Common myeloid progenitor, CD34-positive (primary cell): ENCODE measurements around the gene PTPRM.

Experiments
- CTCF ChIA-PET: fragments of 350-600 bp; sonication (Branson Sonifier 250); formaldehyde crosslinking; loops from one replicate; lab custom pipeline; 2021; ENCODE audit warnings: antibody characterized with exemption; lab: Charles Lee
- POLR2A ChIA-PET: fragments of 350-600 bp; sonication (Branson Sonifier 250); formaldehyde crosslinking; loops from one replicate; lab custom pipeline; 2021; ENCODE audit warnings: antibody characterized with exemption; lab: Charles Lee
- DNase-seq, 3 donors: peaks; one replicate each; pipeline versions ENCODE4 v3.0.0 to v3.0.0-alpha.2; 2013
- H3K27ac ChIP-seq, 2 experiments: 1 replicate in 1 of 2; 2 replicates in 1 of 2; pipeline ENCODE4 v1.7.0; 2013; ENCODE audit warnings: inconsistent platforms in 2 of 2, low read length in 2 of 2, mild to moderate bottlenecking in 2 of 2, low read depth in 1 of 2, moderate library complexity in 1 of 2; ENCODE audit not compliant: severe bottlenecking in 2 of 2, insufficient read depth in 1 of 2, poor library complexity in 1 of 2
- H3K27me3 ChIP-seq, 5 experiments: replicated peaks in 2 of 5; 1 replicate in 3 of 5; 2 replicates in 2 of 5; pipeline versions ENCODE4 v1.6.1 to v1.7.0; 2013; ENCODE audit warnings: low read length in 4 of 5, mild to moderate bottlenecking in 2 of 5, moderate library complexity in 2 of 5, inconsistent platforms in 1 of 5; ENCODE audit not compliant: insufficient read depth in 5 of 5, control insufficient read depth in 4 of 5
- H3K36me3 ChIP-seq, 4 experiments: 1 replicate in 2 of 4; 2 replicates in 2 of 4; pipeline versions ENCODE4 v1.6.1 to v1.7.0; 2013; ENCODE audit warnings: low read length in 3 of 4, control low read depth in 1 of 4, mild to moderate bottlenecking in 1 of 4; ENCODE audit not compliant: control insufficient read depth in 4 of 4, insufficient read depth in 4 of 4
- H3K4me1 ChIP-seq, 4 experiments: 1 replicate in 3 of 4; 2 replicates in 1 of 4; pipeline versions ENCODE4 v1.6.1 to v1.7.1; 2013; ENCODE audit warnings: low read length in 3 of 4, mild to moderate bottlenecking in 3 of 4, control low read depth in 1 of 4, inconsistent platforms in 1 of 4, moderate library complexity in 1 of 4; ENCODE audit not compliant: control insufficient read depth in 4 of 4, insufficient read depth in 4 of 4; ENCODE audit errors: control extremely low read depth in 1 of 4
- H3K4me3 ChIP-seq, 7 experiments: 1 replicate in 4 of 7; 2 replicates in 3 of 7; pipeline versions ENCODE4 v1.5.1 to v1.7.0; 2013; ENCODE audit warnings: mild to moderate bottlenecking in 7 of 7, low read length in 6 of 7, moderate library complexity in 6 of 7, inconsistent platforms in 2 of 7, low read depth in 2 of 7, control low read depth in 1 of 7; ENCODE audit not compliant: insufficient read depth in 4 of 7, control insufficient read depth in 1 of 7; ENCODE audit errors: extremely low read depth in 1 of 7
- H3K9me3 ChIP-seq, 5 experiments: 1 replicate in 4 of 5; 2 replicates in 1 of 5; pipeline versions ENCODE4 v1.6.1 to v1.7.1; 2013; ENCODE audit warnings: low read length in 4 of 5, mild to moderate bottlenecking in 2 of 5, inconsistent platforms in 1 of 5, low read depth in 1 of 5, moderate library complexity in 1 of 5; ENCODE audit not compliant: control insufficient read depth in 4 of 5, insufficient read depth in 2 of 5; ENCODE audit errors: control extremely low read depth in 1 of 5
- WGBS: methylation state at CpG from one replicate; pipeline ENCODE4 v1.1.5; 2013; ENCODE audit not compliant: insufficient coverage; 5-methylcytosine and 5-hydroxymethylcytosine counted together

The PTPRM gene

DNA sequence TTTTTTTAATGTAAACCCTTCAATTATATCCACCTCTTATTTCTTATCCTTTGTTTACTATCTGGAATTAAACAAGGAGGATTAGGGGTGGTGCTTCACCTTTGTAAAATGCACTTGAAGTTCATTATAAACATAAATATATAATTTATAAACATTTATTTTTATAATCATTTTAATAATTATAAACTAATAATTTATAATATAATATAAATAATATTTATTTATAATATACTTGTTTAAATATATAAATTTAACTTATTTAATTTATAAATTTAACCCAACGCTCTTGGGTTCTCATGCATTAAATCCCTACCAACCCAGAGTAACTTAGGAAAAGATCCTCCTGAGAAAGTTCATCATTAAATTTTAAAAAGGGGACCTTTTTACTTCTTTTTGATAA, 452.5 kb downstream of the PTPRM start:
- Histone ChIP-seq H3K36me3 (no peaks in the 10 kb centered on the region), H3K4me3 (no peak overlapping the region), H3K27me3 (no peaks in the 10 kb centered on the region), H3K9me3 (no peaks in the 10 kb centered on the region), H3K4me1 (no peaks in the 10 kb centered on the region), H3K27ac (no peak overlapping the region)
- DNase-seq: no peak
- POLR2A ChIA-PET: no interaction called here
- WGBS: no CpG with 5 or more reads among the region's 1 CpG
- CTCF ChIA-PET: no interaction called here

DNA sequence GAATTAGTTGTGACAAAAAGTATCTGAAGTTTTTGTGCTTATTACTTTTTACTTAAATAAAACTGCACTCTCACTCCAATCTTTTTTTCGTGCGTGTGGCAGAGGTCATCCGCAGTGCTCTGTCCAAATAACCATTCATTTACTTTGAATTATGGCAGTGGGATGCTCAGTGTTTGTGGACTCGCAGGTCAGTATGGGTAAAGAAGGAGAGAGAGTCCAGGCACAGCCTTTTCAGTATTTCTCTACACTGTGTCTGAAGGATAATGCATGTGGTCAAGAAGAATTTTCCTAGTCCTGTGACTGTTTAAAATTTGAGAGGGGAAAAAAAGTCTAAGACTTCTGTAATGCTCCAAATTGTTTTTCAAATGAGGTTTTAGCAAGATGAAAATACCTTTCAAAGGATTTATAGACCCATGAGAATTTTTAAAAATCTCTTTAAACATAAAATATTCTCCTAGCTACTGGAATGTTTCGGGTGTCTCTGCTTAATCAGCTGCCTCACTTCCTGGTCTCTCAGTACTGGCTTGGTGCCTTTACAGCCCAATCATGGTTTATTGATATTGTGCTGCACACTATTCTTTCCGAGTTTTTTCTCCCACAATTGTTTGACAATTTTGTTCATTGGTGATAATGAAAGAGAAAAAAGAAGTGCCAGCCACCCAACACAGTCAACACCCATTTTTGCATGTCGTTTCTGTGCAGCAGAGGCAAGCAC, 453.2 kb downstream of the PTPRM start:
- Histone ChIP-seq H3K27me3 (no peaks in the 10 kb centered on the region), H3K9me3 (no peaks in the 10 kb centered on the region), H3K36me3 (no peaks in the 10 kb centered on the region), H3K4me3 (no peak overlapping the region), H3K27ac (no peak overlapping the region), H3K4me1 (no peaks in the 10 kb centered on the region)
- ChIA-PET CTCF (no interaction called here), POLR2A (no interaction called here)
- no peak for DNase-seq
- WGBS: 100% methylated on average over 2 of the region's 7 CpGs

DNA sequence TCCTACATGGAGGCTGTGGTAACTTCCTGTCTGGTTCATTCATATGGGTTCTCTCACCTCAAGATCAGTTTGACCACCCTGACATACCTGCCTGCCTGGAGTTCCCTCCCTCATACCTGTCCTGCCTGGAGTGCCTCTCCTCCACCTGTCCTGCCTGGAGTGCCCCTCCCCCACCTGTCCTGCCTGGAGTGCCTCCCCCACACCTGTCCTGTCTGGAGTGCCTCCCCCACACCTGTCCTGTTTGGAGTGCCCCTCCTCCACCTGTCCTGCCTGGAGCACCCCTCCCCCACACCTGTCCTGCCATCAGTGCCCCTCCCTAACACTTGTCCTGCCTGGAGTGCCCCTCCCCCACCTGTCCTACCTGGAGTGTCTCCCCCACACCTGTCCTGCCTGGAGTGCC, 461.9 kb downstream of the PTPRM start:
- ChIA-PET CTCF (no interaction called here), POLR2A (no interaction called here)
- Histone ChIP-seq H3K4me1 (no peaks in the 10 kb centered on the region), H3K9me3 (peaks cover 0 to 3% (median 0%) of the 10 kb centered on the region in 5 experiments), H3K27me3 (no peaks in the 10 kb centered on the region), H3K36me3 (no peaks in the 10 kb centered on the region), H3K27ac (no peak overlapping the region), H3K4me3 (no peak overlapping the region)
- DNase-seq: no peak

DNA sequence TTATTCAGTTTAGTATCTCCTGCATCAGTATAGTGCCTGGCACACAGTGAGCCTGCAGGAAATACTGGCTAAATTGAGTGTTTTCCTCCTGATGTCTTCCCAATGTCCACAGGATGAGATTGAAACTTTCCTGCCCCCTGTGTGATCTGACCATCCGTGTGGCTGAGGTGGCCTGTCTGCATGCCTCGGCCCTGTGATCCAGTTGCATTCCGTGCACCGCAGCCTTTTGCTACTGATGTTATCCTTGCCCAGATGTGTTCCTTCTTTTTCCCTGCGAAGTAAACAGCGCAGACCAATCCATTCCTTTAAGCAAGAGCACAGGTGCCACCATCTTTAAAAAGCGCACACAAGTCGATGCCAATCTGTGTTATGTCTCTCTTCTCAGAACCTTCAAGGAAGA, 462.6 kb downstream of the PTPRM start:
- no peak overlapping the region for H3K4me3 ChIP-seq
- no peaks in the 10 kb centered on the region for H3K27me3 ChIP-seq
- H3K36me3 ChIP-seq: no peaks in the 10 kb centered on the region
- H3K4me1 ChIP-seq: no peaks in the 10 kb centered on the region
- H3K27ac ChIP-seq: no peak overlapping the region
- H3K9me3 ChIP-seq: peaks cover 0 to 3% (median 0%) of the 10 kb centered on the region in 5 experiments
- ChIA-PET POLR2A (no interaction called here), CTCF (no interaction called here)
- DNase-seq: no peak
- 97% methylated on average over 8 of the region's 8 CpGs for WGBS

DNA sequence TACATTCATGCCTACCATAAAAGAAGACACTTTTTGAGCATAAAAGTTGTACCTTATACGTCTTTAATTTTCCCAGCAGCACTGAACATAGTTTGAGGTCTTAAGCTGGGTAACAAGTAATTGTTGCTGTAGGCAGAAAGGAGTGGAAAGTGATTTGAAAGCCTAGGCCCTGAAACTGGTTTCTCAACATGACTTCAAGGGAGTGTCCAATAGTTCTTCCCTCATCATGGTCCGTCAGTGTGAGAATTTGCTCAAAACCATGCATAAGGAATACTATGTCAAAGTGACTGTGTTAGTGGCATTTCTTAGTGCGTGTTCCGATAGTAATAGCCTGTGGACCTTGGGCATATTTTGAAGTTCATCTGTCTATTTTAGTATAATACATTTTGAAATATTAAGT, 463.1 kb downstream of the PTPRM start:
- ChIA-PET CTCF (no interaction called here), POLR2A (no interaction called here)
- Histone ChIP-seq H3K4me3 (no peak overlapping the region), H3K27ac (no peak overlapping the region), H3K9me3 (peaks cover 0 to 3% (median 0%) of the 10 kb centered on the region in 5 experiments), H3K36me3 (no peaks in the 10 kb centered on the region), H3K4me1 (no peaks in the 10 kb centered on the region), H3K27me3 (no peaks in the 10 kb centered on the region)
- WGBS: no CpG with 5 or more reads among the region's 4 CpGs
- no peak for DNase-seq

DNA sequence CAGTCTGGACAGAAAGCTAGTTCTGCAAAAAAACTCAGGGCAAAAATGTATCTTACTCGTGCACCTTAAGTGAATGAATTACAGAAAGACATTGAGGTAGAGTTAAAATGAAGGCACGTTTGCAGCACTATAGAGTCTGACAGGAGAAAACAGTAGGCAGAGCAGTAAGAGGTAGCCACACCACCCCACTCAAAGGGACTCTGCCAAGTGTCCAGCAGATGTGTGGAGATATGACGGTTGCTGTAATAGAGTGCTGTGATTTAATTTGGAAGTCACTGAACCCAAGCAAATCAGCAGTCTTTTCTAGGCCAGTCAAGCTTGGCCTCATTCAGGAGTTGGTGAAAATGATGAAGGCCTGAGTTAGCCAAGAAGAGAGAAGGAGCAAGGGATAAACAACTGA, 464.4 kb downstream of the PTPRM start:
- H3K27me3 ChIP-seq: no peaks in the 10 kb centered on the region
- H3K36me3 ChIP-seq: no peaks in the 10 kb centered on the region
- POLR2A ChIA-PET: no interaction called here
- CTCF ChIA-PET: no interaction called here
- H3K4me1 ChIP-seq: no peaks in the 10 kb centered on the region
- 100% methylated on average over 2 of the region's 3 CpGs for WGBS
- peaks cover 0 to 3% (median 0%) of the 10 kb centered on the region in 5 experiments for H3K9me3 ChIP-seq
- DNase-seq: no peak
- no peak overlapping the region for H3K4me3 ChIP-seq
- H3K27ac ChIP-seq: no peak overlapping the region

DNA sequence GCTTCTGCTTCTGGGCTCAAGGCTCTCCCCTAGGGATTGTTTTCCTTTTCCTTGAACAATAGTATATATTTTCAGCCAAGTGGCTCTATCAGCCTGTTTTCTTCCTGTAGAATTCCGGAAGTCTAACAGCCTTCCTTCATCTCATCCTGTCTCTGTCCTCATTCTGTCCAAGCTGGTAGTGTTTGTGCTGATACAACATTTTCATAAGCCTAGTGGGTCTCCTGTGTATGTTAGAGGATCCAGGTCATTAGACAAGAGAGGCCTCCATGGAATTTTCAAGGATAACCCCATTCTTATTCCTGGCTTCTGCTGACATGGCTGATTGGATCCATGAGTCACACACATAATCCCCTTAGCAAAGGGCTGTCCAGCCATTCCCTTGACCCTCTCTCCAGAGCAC, 467.6 kb downstream of the PTPRM start:
- no peak overlapping the region for H3K4me3 ChIP-seq
- no peak overlapping the region for H3K27ac ChIP-seq
- ChIA-PET CTCF (no interaction called here), POLR2A (no interaction called here)
- no peaks in the 10 kb centered on the region for H3K4me1 ChIP-seq
- no peaks in the 10 kb centered on the region for H3K27me3 ChIP-seq
- peaks cover 0 to 3% (median 0%) of the 10 kb centered on the region in 5 experiments for H3K9me3 ChIP-seq
- no peak for DNase-seq
- 100% methylated on average over 1 of the region's 1 CpG for WGBS
- no peaks in the 10 kb centered on the region for H3K36me3 ChIP-seq
